ENCODE measurements around the gene RBP5. TPM values are rescaled to one million over a fixed set of nuclear protein-coding genes. Genes with fewer than 3 reads are reported as not detected.

Gene RBP5
- total and polyA plus RNA-seq, 9 of the 15 experiments (the other 6 are each of a cell fraction or from before 2014, with no cell fraction given) = 8.6 to 22.5 (median 11.4) TPM

GRCh38 chr12:7122811-7123769, 5.6 kb downstream of the RBP5 start (continued):
- TF ChIP-seq ATF4 (CRISPR knock-in tag; IDR thresholded peaks at IDR 0.05) (no peak), KLF10 (CRISPR knock-in tag; IDR thresholded peaks at IDR 0.05) (no peak), ZNF830 (CRISPR knock-in tag; IDR thresholded peaks at IDR 0.05) (no peak), ZNF3 (CRISPR knock-in tag; IDR thresholded peaks at IDR 0.05) (no peak), PRPF4 (IDR thresholded peaks at IDR 0.05; ENCODE audit: insufficient read depth, low read depth, low read length, poor library complexity, severe bottlenecking) (no peak), L3MBTL2 (IDR thresholded peaks at IDR 0.05) (peak; percentile 40; the same call in 1 of the 2 replicates), ZNF197 (CRISPR knock-in tag; IDR thresholded peaks at IDR 0.05; ENCODE audit: low read depth) (no peak), HOMEZ (CRISPR knock-in tag; IDR thresholded peaks at IDR 0.05) (no peak), TOE1 (IDR thresholded peaks at IDR 0.05; ENCODE audit: borderline replicate concordance) (peak; percentile 54; the same call in 1 of the 2 replicates), TOE1 (CRISPR knock-in tag; IDR thresholded peaks at IDR 0.05; ENCODE audit: borderline replicate concordance, low read depth) (no peak)
- TF ChIP-seq, protein P1, sequence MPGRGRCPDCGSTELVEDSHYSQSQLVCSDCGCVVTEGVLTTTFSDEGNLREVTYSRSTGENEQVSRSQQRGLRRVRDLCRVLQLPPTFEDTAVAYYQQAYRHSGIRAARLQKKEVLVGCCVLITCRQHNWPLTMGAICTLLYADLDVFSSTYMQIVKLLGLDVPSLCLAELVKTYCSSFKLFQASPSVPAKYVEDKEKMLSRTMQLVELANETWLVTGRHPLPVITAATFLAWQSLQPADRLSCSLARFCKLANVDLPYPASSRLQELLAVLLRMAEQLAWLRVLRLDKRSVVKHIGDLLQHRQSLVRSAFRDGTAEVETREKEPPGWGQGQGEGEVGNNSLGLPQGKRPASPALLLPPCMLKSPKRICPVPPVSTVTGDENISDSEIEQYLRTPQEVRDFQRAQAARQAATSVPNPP (IDR thresholded peaks at IDR 0.05; ENCODE audit: borderline replicate concordance, insufficient read depth, insufficient read length) = no peak
- TF ChIP-seq, protein P2, sequence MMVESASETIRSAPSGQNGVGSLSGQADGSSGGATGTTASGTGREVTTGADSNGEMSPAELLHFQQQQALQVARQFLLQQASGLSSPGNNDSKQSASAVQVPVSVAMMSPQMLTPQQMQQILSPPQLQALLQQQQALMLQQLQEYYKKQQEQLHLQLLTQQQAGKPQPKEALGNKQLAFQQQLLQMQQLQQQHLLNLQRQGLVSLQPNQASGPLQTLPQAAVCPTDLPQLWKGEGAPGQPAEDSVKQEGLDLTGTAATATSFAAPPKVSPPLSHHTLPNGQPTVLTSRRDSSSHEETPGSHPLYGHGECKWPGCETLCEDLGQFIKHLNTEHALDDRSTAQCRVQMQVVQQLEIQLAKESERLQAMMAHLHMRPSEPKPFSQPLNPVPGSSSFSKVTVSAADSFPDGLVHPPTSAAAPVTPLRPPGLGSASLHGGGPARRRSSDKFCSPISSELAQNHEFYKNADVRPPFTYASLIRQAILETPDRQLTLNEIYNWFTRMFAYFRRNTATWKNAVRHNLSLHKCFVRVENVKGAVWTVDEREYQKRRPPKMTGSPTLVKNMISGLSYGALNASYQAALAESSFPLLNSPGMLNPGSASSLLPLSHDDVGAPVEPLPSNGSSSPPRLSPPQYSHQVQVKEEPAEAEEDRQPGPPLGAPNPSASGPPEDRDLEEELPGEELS (CRISPR knock-in tag; IDR thresholded peaks at IDR 0.05; ENCODE audit: borderline replicate concordance) = no peak
- TF ChIP-seq, protein P3, sequence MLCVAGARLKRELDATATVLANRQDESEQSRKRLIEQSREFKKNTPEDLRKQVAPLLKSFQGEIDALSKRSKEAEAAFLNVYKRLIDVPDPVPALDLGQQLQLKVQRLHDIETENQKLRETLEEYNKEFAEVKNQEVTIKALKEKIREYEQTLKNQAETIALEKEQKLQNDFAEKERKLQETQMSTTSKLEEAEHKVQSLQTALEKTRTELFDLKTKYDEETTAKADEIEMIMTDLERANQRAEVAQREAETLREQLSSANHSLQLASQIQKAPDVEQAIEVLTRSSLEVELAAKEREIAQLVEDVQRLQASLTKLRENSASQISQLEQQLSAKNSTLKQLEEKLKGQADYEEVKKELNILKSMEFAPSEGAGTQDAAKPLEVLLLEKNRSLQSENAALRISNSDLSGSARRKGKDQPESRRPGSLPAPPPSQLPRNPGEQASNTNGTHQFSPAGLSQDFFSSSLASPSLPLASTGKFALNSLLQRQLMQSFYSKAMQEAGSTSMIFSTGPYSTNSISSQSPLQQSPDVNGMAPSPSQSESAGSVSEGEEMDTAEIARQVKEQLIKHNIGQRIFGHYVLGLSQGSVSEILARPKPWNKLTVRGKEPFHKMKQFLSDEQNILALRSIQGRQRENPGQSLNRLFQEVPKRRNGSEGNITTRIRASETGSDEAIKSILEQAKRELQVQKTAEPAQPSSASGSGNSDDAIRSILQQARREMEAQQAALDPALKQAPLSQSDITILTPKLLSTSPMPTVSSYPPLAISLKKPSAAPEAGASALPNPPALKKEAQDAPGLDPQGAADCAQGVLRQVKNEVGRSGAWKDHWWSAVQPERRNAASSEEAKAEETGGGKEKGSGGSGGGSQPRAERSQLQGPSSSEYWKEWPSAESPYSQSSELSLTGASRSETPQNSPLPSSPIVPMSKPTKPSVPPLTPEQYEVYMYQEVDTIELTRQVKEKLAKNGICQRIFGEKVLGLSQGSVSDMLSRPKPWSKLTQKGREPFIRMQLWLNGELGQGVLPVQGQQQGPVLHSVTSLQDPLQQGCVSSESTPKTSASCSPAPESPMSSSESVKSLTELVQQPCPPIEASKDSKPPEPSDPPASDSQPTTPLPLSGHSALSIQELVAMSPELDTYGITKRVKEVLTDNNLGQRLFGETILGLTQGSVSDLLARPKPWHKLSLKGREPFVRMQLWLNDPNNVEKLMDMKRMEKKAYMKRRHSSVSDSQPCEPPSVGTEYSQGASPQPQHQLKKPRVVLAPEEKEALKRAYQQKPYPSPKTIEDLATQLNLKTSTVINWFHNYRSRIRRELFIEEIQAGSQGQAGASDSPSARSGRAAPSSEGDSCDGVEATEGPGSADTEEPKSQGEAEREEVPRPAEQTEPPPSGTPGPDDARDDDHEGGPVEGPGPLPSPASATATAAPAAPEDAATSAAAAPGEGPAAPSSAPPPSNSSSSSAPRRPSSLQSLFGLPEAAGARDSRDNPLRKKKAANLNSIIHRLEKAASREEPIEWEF (CRISPR knock-in tag; IDR thresholded peaks at IDR 0.05) = no peak
